Daoy (cell line): ENCODE measurements around the gene FLG. TPM values are rescaled to one million over a fixed set of nuclear protein-coding genes. Genes with fewer than 3 reads are reported as not detected.
"Not testable (repeated sequence)": the region's sequence is repeated elsewhere in the genome, so short reads cannot be mapped to it uniquely, and the experiment has no call there.

Source experiments
- DNase-seq: peaks from one replicate; pipeline ENCODE4 v3.0.0-alpha.2; 2015; ENCODE audit warnings: low read depth
- total RNA-seq: library from RNA; depleted of rRNA; stranded (reverse); fragments of >200 nt; shearing (Covaris generic); gene quantifications from 2 replicates; pipeline ENCODE4 v1.2.3, GENCODE V29; 2014; rRNA removed

Gene FLG
- total RNA-seq, 1 experiment from 2014 or later, result 0.34 TPM

GRCh38 chr1:152303139-152303872 lies 21.7 kb downstream of the FLG start:
- DNase-seq, result not testable (repeated sequence)

DNA sequence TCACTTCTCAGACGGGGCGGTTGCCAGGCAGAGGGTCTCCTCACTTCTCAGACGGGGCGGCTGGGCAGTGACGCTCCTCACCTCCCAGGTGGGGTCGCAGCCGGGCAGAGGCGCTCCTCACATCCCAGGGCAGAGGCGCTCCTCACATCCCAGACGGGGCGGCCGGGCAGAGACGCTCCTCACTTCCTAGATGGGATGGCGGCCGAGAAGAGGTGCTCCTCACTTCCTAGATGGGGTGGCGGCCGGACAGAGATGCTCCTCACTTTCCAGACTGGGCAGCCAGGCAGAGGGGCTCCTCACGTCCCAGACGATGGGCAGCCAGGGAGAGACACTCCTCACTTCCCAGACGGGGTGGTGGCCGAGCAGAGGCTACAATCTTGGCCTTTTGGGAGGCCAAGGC lies 68.6 kb downstream of the FLG start:
- not testable (repeated sequence) for DNase-seq

Other genes starting within 250 kb of the FLG start
- gene TCHHL1, start 236.2 kb downstream of the FLG start, total RNA-seq, result not detected in 2 replicates
- gene TCHH, start 209.8 kb downstream of the FLG start, total RNA-seq, result 0.29 TPM in 1 of 2 replicates, not detected in the other
- not detected in 2 replicates for gene RPTN, start 166.0 kb downstream of the FLG start, total RNA-seq
- not detected in 2 replicates for gene HRNR, start 101.0 kb downstream of the FLG start, total RNA-seq
- gene FLG2, start 34.8 kb upstream of the FLG start, total RNA-seq, result not detected in 2 replicates
- gene CRNN, start 89.0 kb upstream of the FLG start, total RNA-seq, result not detected in 2 replicates
- not detected in 2 replicates for gene LCE5A, start 185.6 kb upstream of the FLG start, total RNA-seq
- gene CRCT1, start 189.2 kb upstream of the FLG start, total RNA-seq, result not detected in 2 replicates
- gene LCE3E, start 241.5 kb upstream of the FLG start, total RNA-seq, result not detected in 2 replicates